HG03159 (cell line): Measurements from ENCODE around the gene STARD5.
"Not testable (repeated sequence)": the region's sequence is repeated elsewhere in the genome, so short reads cannot be mapped to it uniquely, and the experiment has no call there.

Experiments used
- ATAC-seq: cut with Tn5 transposase; IDR thresholded peaks from one replicate; pipeline ENCODE4 v1.9.1; 2021; ENCODE audit warnings: mild to moderate bottlenecking, moderate library complexity; ENCODE audit not compliant: unreplicated experiment

STARD5 gene

GRCh38 chr15:81323944-81324881 is at the start of gene STARD5:
STARD5 (minus strand) TSS chr15:81324141; CDS start chr15:81324099, 42 bp downstream.
- peak; percentile 100 for ATAC-seq

- no peak for ATAC-seq
Observed at GRCh38 chr15:81373176-81373575, 49.2 kb upstream of the STARD5 start.

- no peak for ATAC-seq
Observed at GRCh38 chr15:81372575-81372974, 48.6 kb upstream of the STARD5 start.

GRCh38 chr15:81363718-81364500 is 40.0 kb upstream of the STARD5 start:
- no peak for ATAC-seq

- no peak for ATAC-seq
Observed at GRCh38 chr15:81363276-81363675, 39.3 kb upstream of the STARD5 start.

- no peak for ATAC-seq
Observed at GRCh38 chr15:81362790-81363189, 38.8 kb upstream of the STARD5 start.

GRCh38 chr15:81361891-81362290 is 38.0 kb upstream of the STARD5 start:
- ATAC-seq: no peak

GRCh38 chr15:81360491-81360890 is 36.5 kb upstream of the STARD5 start:
- ATAC-seq: no peak

- ATAC-seq: no peak
Observed at GRCh38 chr15:81358248-81358647, 34.3 kb upstream of the STARD5 start.

- no peak for ATAC-seq
Observed at GRCh38 chr15:81357180-81357686, 33.3 kb upstream of the STARD5 start.

GRCh38 chr15:81356252-81356651 is 32.3 kb upstream of the STARD5 start:
- ATAC-seq: no peak

GRCh38 chr15:81351651-81352050 is 27.7 kb upstream of the STARD5 start:
- no peak for ATAC-seq

GRCh38 chr15:81349271-81349670 is 25.3 kb upstream of the STARD5 start:
- ATAC-seq: no peak

- ATAC-seq: not testable (repeated sequence)
Observed at GRCh38 chr15:81348691-81349090, 24.8 kb upstream of the STARD5 start.

- no peak for ATAC-seq
Observed at GRCh38 chr15:81347910-81348309, 24.0 kb upstream of the STARD5 start.

- no peak for ATAC-seq
Observed at GRCh38 chr15:81346611-81347010, 22.7 kb upstream of the STARD5 start.

- ATAC-seq: no peak
Observed at GRCh38 chr15:81343371-81343770, 19.4 kb upstream of the STARD5 start.

- ATAC-seq: no peak
Observed at GRCh38 chr15:81341351-81341750, 17.4 kb upstream of the STARD5 start.

- no peak for ATAC-seq
Observed at GRCh38 chr15:81339851-81340250, 15.9 kb upstream of the STARD5 start.

- ATAC-seq: no peak
Observed at GRCh38 chr15:81339321-81339720, 15.4 kb upstream of the STARD5 start.

- ATAC-seq: no peak
Observed at GRCh38 chr15:81338170-81339007, 14.4 kb upstream of the STARD5 start.
